Activated CD4-positive, alpha-beta memory T cell treated with anti-CD3 and anti-CD28 coated beads, Interleukin-2, amount 10 ng/mL, durations not matched to agents 7 days and 5 days (primary cell): ENCODE measurements around the gene CA10. TPM values are rescaled to one million over a fixed set of nuclear protein-coding genes. Genes with fewer than 3 reads are reported as not detected.

Experiments used
- CTCF ChIA-PET: fragments of 350-600 bp; sonication (Branson Sonifier 250); formaldehyde crosslinking; loops from one replicate; lab custom pipeline; 2021; ENCODE audit warnings: antibody characterized with exemption, inconsistent platforms; lab: Charles Lee
- POLR2A ChIA-PET: fragments of 350-600 bp; sonication (Branson Sonifier 250); formaldehyde crosslinking; loops from one replicate; lab custom pipeline; 2021; ENCODE audit warnings: antibody characterized with exemption; lab: Charles Lee
- DNase-seq: peaks from one replicate; pipeline ENCODE4 v3.0.0-alpha.2; 2020
- H3K27ac Mint-ChIP-seq: one replicate; pipeline ENCODE4 v1.8.0; 2021; ENCODE audit warnings: mild to moderate bottlenecking, mixed read lengths
- H3K27me3 Mint-ChIP-seq: one replicate; pipeline ENCODE4 v1.8.0; 2021; ENCODE audit warnings: mixed read lengths
- H3K36me3 Mint-ChIP-seq: one replicate; pipeline ENCODE4 v1.8.0; 2021; ENCODE audit warnings: low read depth, mixed read lengths
- H3K4me1 Mint-ChIP-seq: one replicate; pipeline ENCODE4 v1.8.0; 2021; ENCODE audit warnings: mixed read lengths
- H3K4me3 Mint-ChIP-seq: one replicate; pipeline ENCODE4 v1.8.0; 2021; ENCODE audit warnings: mild to moderate bottlenecking, mixed read lengths
- H3K9me3 Mint-ChIP-seq: one replicate; pipeline ENCODE4 v1.8.0; 2021; ENCODE audit warnings: mixed read lengths
- total RNA-seq, 2 experiments: library from RNA; stranded (reverse); gene quantifications; one replicate each; pipeline ENCODE4 v1.2.3, GENCODE V29; 2021

Gene CA10
- total RNA-seq, 2 experiments from 2014 or later: not detected

DNA sequence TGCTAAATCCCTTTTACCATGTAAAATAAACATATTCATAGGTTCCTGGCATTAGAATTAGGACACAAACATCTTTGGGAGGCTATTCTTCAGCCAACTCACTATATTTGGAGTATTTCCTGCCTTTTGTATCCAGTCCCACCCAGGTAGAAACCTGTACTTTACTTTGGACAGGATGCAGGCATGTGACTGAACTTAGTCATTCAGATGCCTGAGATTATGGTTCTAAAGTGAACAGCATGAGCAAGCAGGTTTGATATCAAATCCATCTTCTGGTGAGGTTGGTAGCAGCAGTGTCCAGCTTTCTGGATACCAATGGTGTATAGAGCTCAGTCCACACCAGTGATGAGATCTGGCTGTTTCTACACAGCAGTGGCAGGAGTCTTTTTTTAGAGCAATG is 20.2 kb downstream of the CA10 start:
- no peaks in the 10 kb centered on the region for H3K4me1 Mint-ChIP-seq
- ChIA-PET CTCF (no interaction called here), POLR2A (no interaction called here)
- H3K27me3 Mint-ChIP-seq: no peaks in the 10 kb centered on the region
- no peak for DNase-seq
- no peaks in the 10 kb centered on the region for H3K9me3 Mint-ChIP-seq
- no peaks in the 10 kb centered on the region for H3K36me3 Mint-ChIP-seq
- no peak overlapping the region for H3K4me3 Mint-ChIP-seq
- H3K27ac Mint-ChIP-seq: no peak overlapping the region

DNA sequence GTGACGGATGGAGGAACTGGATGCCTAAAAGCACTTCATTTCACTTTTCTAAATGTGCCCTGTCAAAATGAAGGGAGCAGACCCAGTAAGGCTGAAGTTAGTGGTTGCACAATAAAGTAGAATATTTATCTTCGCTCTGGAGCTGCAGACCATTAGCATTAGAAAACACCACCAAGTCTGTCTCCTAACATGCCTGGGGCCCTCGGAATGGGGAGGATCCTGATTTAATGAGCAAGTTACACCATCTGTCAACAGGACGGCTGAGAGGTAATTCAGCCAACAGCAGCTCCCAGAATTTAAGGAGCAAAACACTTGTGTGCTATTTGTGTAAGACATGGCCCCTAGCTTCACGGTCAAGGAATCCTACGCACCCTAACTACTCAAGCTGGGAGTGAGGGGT is 22.3 kb downstream of the CA10 start:
- no peaks in the 10 kb centered on the region for H3K9me3 Mint-ChIP-seq
- CTCF ChIA-PET: no interaction called here
- no peak for DNase-seq
- no peaks in the 10 kb centered on the region for H3K4me1 Mint-ChIP-seq
- no peaks in the 10 kb centered on the region for H3K36me3 Mint-ChIP-seq
- H3K27ac Mint-ChIP-seq: no peak overlapping the region
- H3K4me3 Mint-ChIP-seq: no peak overlapping the region
- no peaks in the 10 kb centered on the region for H3K27me3 Mint-ChIP-seq
- POLR2A ChIA-PET: no interaction called here

DNA sequence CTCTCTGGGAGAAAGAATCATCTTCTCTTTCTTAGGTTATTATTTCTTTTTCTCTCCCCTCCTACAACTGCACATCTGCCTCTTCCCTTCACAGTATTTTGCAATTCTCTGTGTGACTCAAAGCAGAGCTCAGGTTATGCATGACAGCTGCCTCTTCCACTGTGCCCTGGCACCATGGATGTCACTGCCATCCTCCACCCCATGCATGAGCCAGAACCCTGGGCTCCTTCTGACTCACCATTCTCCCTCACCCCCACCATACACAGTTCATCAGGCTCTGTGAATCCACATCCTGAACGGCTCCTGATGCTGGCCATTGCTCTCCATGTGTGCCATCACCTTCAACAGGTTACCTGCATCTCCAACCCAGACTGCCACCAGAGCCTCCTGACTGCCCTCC is 23.9 kb downstream of the CA10 start:
- Mint-ChIP-seq H3K4me1 (no peaks in the 10 kb centered on the region), H3K9me3 (no peaks in the 10 kb centered on the region), H3K27ac (no peak overlapping the region), H3K4me3 (no peak overlapping the region), H3K27me3 (no peaks in the 10 kb centered on the region), H3K36me3 (no peaks in the 10 kb centered on the region)
- CTCF ChIA-PET: no interaction called here
- DNase-seq: no peak
- POLR2A ChIA-PET: no interaction called here

DNA sequence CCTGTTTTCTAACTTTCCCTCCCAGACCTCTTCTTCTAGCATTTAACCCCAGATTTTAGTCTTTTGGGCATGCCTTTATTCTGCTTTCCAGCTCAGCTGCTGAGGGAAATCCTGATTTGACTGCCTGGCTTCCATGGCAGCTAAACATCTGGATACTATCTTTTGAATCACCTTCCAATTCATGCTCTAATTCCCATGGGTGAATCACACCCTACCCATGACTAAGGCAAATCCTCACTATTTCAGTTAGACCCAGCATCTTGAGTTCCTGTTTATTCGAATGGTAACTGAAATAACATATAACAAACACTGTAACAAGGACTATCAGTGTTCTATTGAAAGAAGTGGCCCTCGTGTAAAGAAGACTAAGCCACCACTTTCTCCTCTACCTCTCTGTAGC is 29.8 kb downstream of the CA10 start:
- POLR2A ChIA-PET: no interaction called here
- Mint-ChIP-seq H3K36me3 (no peaks in the 10 kb centered on the region), H3K27me3 (no peaks in the 10 kb centered on the region), H3K9me3 (no peaks in the 10 kb centered on the region), H3K27ac (no peak overlapping the region), H3K4me3 (no peak overlapping the region), H3K4me1 (no peaks in the 10 kb centered on the region)
- CTCF ChIA-PET: no interaction called here
- no peak for DNase-seq

DNA sequence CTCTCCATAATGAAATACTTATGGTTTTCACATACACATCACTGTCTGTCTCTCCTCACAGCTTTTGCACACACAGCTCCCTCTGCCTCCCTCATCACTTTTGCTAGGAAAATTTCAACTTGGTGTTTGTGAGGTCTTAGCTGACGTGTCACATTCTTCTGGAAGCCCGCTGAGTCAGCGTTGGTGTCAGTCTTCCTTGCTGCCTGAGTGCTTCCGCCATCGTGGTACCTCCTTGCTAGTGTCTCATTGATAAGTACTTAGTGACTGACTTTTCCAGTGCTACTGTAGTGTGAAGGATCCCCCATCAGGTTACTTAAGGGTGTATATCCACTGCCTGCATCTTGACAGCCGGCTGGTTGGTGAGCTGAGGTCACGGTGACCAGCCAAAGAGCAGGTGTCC is 33.5 kb downstream of the CA10 start:
- H3K36me3 Mint-ChIP-seq: no peaks in the 10 kb centered on the region
- no peak overlapping the region for H3K4me3 Mint-ChIP-seq
- ChIA-PET CTCF (no interaction called here), POLR2A (no interaction called here)
- H3K4me1 Mint-ChIP-seq: no peaks in the 10 kb centered on the region
- DNase-seq: no peak
- H3K9me3 Mint-ChIP-seq: no peaks in the 10 kb centered on the region
- H3K27ac Mint-ChIP-seq: no peak overlapping the region
- H3K27me3 Mint-ChIP-seq: no peaks in the 10 kb centered on the region

DNA sequence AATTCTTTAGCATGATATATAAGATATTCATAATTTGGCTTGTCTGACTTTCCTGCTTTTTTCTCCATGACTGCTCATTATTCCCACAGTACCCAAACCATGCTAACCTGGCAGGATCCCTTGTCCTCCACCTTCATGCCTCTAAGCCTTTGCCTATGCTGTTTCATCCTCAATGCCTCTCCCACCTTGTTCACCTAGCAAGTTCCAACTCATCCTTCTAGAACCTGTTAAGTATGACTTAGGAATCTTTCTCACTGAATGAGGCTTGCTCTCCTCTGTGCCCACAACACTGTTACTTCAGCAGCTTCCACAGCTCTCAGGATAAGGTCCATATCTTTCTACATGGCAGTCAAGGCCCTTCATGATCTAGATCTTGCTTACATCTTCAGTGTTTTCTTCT is 34.0 kb downstream of the CA10 start:
- Mint-ChIP-seq H3K9me3 (no peaks in the 10 kb centered on the region), H3K36me3 (no peaks in the 10 kb centered on the region)
- POLR2A ChIA-PET: no interaction called here

DNA sequence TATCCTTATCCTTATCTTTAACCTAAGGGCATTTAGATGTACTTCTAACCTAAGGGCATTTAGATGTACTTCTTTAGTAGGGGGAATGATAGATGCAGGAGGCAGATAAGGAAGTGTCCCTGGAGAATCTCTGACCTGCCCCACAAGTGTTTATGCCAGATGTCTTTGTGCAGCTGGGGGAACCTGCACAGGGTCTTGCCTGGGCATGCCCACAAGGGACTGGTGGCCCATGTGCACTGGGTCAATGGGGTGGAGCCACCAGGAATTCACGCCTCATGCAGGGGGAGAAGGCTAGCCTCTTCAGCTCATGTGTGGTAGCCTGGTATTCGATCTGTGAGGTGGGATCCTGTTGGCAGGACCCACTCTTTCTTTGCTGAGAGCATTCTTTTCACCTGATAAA is 38.0 kb downstream of the CA10 start:
- H3K9me3 Mint-ChIP-seq: no peaks in the 10 kb centered on the region
- no peaks in the 10 kb centered on the region for H3K4me1 Mint-ChIP-seq
- no peak overlapping the region for H3K4me3 Mint-ChIP-seq
- ChIA-PET POLR2A (no interaction called here), CTCF (no interaction called here)
- no peak overlapping the region for H3K27ac Mint-ChIP-seq
- H3K36me3 Mint-ChIP-seq: no peaks in the 10 kb centered on the region
- DNase-seq: no peak
- H3K27me3 Mint-ChIP-seq: no peaks in the 10 kb centered on the region

More for the DNA sequence above, 34.0 kb downstream of the CA10 start:
- CTCF ChIA-PET: no interaction called here
- H3K27ac Mint-ChIP-seq: no peak overlapping the region
- DNase-seq: no peak
- H3K4me1 Mint-ChIP-seq: no peaks in the 10 kb centered on the region
- no peaks in the 10 kb centered on the region for H3K27me3 Mint-ChIP-seq
- no peak overlapping the region for H3K4me3 Mint-ChIP-seq

DNA sequence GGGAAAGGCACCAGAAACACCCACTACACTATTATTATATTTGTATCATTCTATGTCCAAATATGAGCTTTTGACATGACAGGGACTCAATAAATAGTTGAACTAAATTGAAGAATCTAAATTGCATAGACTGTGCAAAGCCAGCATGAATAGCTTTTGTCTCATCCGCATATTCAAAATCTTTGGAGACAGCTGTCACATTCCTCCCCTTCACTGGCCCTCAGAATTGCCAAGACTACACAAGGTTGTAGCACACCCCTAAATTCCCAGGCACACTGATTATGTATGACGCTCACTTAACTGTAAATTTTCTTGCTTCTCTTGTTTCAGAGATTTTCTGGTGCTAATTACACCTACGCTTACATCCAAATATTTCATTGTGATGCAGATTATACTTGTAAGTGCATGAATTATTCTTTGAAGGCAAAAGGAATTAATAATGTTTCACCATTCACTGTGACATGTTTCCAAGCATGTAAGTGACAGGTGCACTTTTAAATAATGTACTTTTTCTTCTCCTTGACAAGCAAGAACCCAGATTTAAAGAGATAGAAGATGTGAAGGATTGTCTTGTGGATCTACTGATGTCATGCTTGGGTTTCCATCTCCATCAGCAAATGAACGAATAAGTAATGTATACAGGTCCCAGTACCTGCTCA is 47.5 kb downstream of the CA10 start:
- no peaks in the 10 kb centered on the region for H3K36me3 Mint-ChIP-seq
- H3K4me1 Mint-ChIP-seq: no peaks in the 10 kb centered on the region
- no peaks in the 10 kb centered on the region for H3K27me3 Mint-ChIP-seq
- CTCF ChIA-PET: no interaction called here
- no peak overlapping the region for H3K27ac Mint-ChIP-seq
- no peaks in the 10 kb centered on the region for H3K9me3 Mint-ChIP-seq
- no peak for DNase-seq
- POLR2A ChIA-PET: interaction anchor here (0.5 kb wide), 1 partner anchor 107 kb away, joined by 3 read pairs; no protein-coding TSS in a partner anchor
- H3K4me3 Mint-ChIP-seq: no peak overlapping the region

DNA sequence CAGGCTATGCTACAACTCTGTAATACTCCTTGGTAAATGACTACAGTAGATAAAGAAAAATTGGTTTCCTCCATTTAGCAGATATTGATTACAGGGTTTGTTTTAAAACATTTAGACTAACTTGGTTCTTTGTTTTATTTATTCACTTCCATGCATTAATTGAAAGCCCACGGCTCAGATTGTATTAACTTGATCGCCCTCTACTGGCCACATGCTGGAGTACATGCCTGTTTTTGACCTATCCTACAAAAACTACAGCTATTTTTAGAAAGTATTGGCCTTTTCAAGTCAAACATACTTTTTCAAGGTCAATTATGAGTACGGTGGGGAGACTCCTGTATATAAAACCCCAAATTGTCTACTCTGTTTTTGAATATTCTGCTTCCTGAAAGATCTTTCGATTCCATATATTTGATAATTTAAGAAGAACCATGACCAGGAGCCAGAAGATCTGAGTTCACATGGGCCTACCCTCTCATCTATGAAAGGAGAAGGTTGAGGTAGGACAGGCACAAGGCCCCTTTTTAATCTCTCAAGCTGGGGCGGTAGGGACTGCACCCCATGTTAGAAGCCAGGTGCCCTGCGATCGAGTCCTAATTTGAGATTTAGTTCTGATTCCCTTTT is 51.8 kb downstream of the CA10 start:
- peak; percentile 36 for DNase-seq
- H3K9me3 Mint-ChIP-seq: no peaks in the 10 kb centered on the region
- POLR2A ChIA-PET: no interaction called here
- CTCF ChIA-PET: interaction anchor here (0.8 to 2.7 kb wide), 7 partner anchors 9 to 735 kb away, joined by 3 to 24 read pairs (median 4); no protein-coding TSS in a partner anchor
- no peaks in the 10 kb centered on the region for H3K4me1 Mint-ChIP-seq
- no peaks in the 10 kb centered on the region for H3K36me3 Mint-ChIP-seq
- no peak overlapping the region for H3K27ac Mint-ChIP-seq
- no peak overlapping the region for H3K4me3 Mint-ChIP-seq
- no peaks in the 10 kb centered on the region for H3K27me3 Mint-ChIP-seq

DNA sequence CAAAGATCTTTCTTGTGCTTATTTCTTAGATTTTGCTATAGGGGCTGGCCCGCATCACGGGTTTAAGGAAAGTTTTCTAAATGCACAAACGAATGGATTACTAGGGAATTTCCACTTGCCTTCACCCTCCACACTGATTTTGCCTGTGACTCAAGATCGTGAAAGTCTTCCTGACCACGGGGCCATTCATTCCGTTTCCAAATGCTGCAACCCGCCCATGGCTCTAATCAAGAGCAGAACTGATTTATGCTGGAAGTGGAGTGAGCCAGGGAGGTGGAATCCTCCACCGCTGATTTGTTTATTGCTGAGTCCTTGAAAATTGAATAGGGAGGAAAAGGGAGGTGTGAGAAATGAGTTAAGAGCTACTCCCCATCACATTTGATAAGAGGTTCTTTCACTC is 52.4 kb downstream of the CA10 start:
- H3K27ac Mint-ChIP-seq: no peak overlapping the region
- no peak overlapping the region for H3K4me3 Mint-ChIP-seq
- H3K9me3 Mint-ChIP-seq: no peaks in the 10 kb centered on the region
- H3K27me3 Mint-ChIP-seq: no peaks in the 10 kb centered on the region
- H3K36me3 Mint-ChIP-seq: no peaks in the 10 kb centered on the region
- DNase-seq: no peak
- ChIA-PET CTCF (interaction anchor here (0.9 to 2.7 kb wide), 6 partner anchors 8 to 734 kb away, joined by 3 to 24 read pairs (median 5); no protein-coding TSS in a partner anchor), POLR2A (no interaction called here)
- no peaks in the 10 kb centered on the region for H3K4me1 Mint-ChIP-seq

DNA sequence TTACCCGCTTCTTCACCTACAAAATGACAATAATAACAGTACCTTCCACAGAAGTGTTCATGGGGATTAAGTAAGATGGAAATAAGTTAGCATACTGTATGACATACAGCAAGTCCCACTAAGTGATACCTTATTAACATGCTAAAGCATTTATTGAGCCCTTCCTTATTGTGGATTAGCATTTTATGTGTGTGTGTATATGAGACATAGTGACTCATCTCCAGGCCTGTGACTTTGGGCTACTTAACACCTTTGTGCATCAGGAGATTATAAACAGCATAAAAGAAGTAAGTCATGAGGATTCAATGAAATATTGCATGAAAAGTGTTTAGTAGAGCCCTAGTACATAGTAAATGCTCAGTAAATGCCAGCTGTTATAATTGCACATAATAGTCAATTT is 52.9 kb downstream of the CA10 start:
- Mint-ChIP-seq H3K9me3 (no peaks in the 10 kb centered on the region), H3K27me3 (no peaks in the 10 kb centered on the region), H3K27ac (no peak overlapping the region), H3K4me1 (no peaks in the 10 kb centered on the region), H3K4me3 (no peak overlapping the region), H3K36me3 (no peaks in the 10 kb centered on the region)
- CTCF ChIA-PET: interaction anchor here (1.1 to 2.7 kb wide), 4 partner anchors 245 to 734 kb away, joined by 3 to 24 read pairs (median 8); no protein-coding TSS in a partner anchor
- no peak for DNase-seq
- POLR2A ChIA-PET: no interaction called here

DNA sequence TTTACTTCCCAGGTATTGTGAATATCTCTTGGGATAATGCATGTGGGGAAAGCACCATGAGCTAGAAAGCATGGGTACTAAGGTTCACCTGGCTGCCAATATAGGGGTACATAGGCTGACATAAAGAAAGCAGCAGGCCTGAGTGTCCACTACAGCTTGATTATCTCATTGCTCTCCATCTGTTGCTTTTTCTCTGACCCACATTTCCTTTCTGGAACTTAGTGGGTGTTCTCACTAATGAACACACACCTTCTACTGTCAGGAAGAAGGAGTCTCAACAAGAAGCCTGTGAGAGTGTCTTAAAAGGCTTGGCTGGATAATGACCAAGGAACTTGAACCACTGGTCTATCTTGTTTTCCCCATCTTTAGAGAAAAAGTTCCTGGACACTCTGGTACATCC is 62.5 kb downstream of the CA10 start:
- Mint-ChIP-seq H3K36me3 (no peaks in the 10 kb centered on the region), H3K4me1 (no peaks in the 10 kb centered on the region), H3K4me3 (no peak overlapping the region), H3K27ac (no peak overlapping the region), H3K9me3 (no peaks in the 10 kb centered on the region), H3K27me3 (no peaks in the 10 kb centered on the region)
- CTCF ChIA-PET: no interaction called here
- DNase-seq: no peak
- POLR2A ChIA-PET: no interaction called here

DNA sequence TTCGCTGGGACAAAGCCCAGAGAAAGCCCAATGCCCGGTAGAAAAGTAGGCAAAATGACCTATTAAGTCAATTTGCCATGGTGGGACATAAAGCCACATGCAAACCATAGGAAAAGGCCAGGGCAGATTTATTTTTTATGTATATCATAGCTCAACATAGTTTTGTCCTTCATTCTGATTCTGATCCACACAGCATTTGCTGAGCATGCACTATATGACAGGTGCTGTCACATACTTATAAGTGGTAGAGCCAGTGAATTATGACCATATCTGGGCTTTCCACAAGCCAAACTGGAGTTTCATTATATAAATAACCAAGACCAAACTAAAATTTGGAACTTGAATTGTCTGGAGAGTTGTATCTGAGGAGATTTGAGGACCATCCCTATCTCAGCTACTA is 74.3 kb downstream of the CA10 start:
- ChIA-PET CTCF (no interaction called here), POLR2A (no interaction called here)
- Mint-ChIP-seq H3K27me3 (no peaks in the 10 kb centered on the region), H3K4me1 (no peaks in the 10 kb centered on the region), H3K9me3 (peaks cover 2% of the 10 kb centered on the region), H3K36me3 (no peaks in the 10 kb centered on the region), H3K27ac (no peak overlapping the region), H3K4me3 (no peak overlapping the region)
- DNase-seq: no peak

DNA sequence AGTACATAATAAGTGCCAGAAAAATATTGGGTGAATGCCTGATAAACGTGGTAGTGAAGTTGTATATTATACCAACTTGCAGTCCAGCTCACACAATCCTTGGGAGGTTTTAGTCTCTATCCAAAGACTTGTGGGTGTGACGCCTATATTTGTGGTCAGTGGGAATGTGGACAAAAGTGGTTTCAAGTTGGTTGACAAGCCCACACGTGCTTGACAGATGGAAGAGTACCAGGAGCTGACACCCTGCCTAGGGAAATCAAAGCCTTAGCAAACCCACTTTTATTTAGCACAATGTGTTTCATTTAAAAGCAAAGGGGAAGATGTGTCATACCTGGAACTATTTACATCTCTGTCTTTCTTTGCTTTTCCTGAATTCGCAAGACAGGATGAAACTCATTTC is 79.0 kb downstream of the CA10 start:
- DNase-seq: no peak
- Mint-ChIP-seq H3K36me3 (no peaks in the 10 kb centered on the region), H3K27ac (no peak overlapping the region), H3K9me3 (peaks cover 2% of the 10 kb centered on the region), H3K4me3 (no peak overlapping the region), H3K4me1 (no peaks in the 10 kb centered on the region), H3K27me3 (no peaks in the 10 kb centered on the region)
- ChIA-PET POLR2A (no interaction called here), CTCF (no interaction called here)
